HepG2 (cell line): Measurements from ENCODE around the gene SLC25A44. TPM values are rescaled to one million over a fixed set of nuclear protein-coding genes. Genes with fewer than 3 reads are reported as not detected.

Experiments used
- AKAP8 ChIP-seq: sonication (generic); formaldehyde crosslinking; IDR thresholded peaks from 2 replicates; pipeline ENCODE4 v1.5.1; 2020; ENCODE audit warnings: mild to moderate bottlenecking, missing genetic modification reagents
- CBFB ChIP-seq: sonication (generic); formaldehyde crosslinking; IDR thresholded peaks from 2 replicates; pipeline ENCODE4 v1.4.0; 2020; ENCODE audit warnings: missing genetic modification reagents
- ELF3 ChIP-seq: IDR thresholded peaks from 2 replicates; pipeline ENCODE4 v1.6.1; 2016; ENCODE audit warnings: missing genetic modification reagents, missing compliant biosample characterization
- GABPB1 ChIP-seq: IDR thresholded peaks from 2 replicates; pipeline ENCODE4 v1.6.1; 2016; ENCODE audit warnings: mild to moderate bottlenecking, missing genetic modification reagents, moderate library complexity, missing compliant biosample characterization
- MIER2 ChIP-seq: IDR thresholded peaks from 2 replicates; pipeline ENCODE4 v1.6.1; 2016; ENCODE audit warnings: missing biosample characterization, missing genetic modification reagents
- NONO ChIP-seq, 2 experiments: fragments of 450-650 bp in 1 of 2; sonication (generic) in 1 of 2; formaldehyde crosslinking in 1 of 2; IDR thresholded peaks in 1 of 2; conservative IDR thresholded peaks in 1 of 2; 2 replicates each; pipeline versions ENCODE4 v1.6.1 to v1.8.0; 2017 to 2022; ENCODE audit warnings: mild to moderate bottlenecking in 1 of 2, missing genetic modification reagents in 1 of 2, moderate library complexity in 1 of 2
- PAF1 ChIP-seq: IDR thresholded peaks from 2 replicates; pipeline ENCODE4 v1.6.1; 2016; ENCODE audit warnings: missing genetic modification reagents, missing compliant biosample characterization
- SOX13 ChIP-seq, 3 experiments: fragments of 450-650 bp in 1 of 3; sonication (generic) in 1 of 3; formaldehyde crosslinking in 1 of 3; IDR thresholded peaks in 2 of 3; conservative IDR thresholded peaks in 1 of 3; 2 replicates each; pipeline versions ENCODE4 v1.5.0 to v1.6.1; 2016 to 2020; ENCODE audit warnings: antibody characterized with exemption in 1 of 3, mild to moderate bottlenecking in 1 of 3, missing compliant biosample characterization in 1 of 3, missing genetic modification reagents in 1 of 3, moderate library complexity in 1 of 3
- ZNF260 ChIP-seq: sonication (generic); formaldehyde crosslinking; IDR thresholded peaks from 2 replicates; pipeline ENCODE4 v1.4.0; 2020; ENCODE audit warnings: missing genetic modification reagents, low read depth, mild to moderate bottlenecking, borderline replicate concordance
- ZNF83 ChIP-seq: sonication (generic); formaldehyde crosslinking; IDR thresholded peaks from 2 replicates; pipeline ENCODE4 v1.4.0; 2020; ENCODE audit warnings: missing genetic modification reagents, mild to moderate bottlenecking, borderline replicate concordance
- ZSCAN21 ChIP-seq: sonication (generic); formaldehyde crosslinking; IDR thresholded peaks from 2 replicates; pipeline ENCODE4 v1.8.0; 2022; ENCODE audit warnings: mild to moderate bottlenecking, missing genetic modification reagents, moderate library complexity, borderline replicate concordance
- polyA plus RNA-seq, 8 experiments: library from polyadenylated mRNA; depleted of rRNA in 3 of 8; stranded (reverse) in 7 of 8; unstranded in 1 of 8; fragments of >200 nt; fragmentation: Illumina TruSeq in 4 of 8; extraction: Trizol in 4 of 8; gene quantifications; 2 replicates each; pipeline versions ENCODE4 v1.2.1 to v1.2.3, GENCODE V29; 2011 to 2016; ENCODE audit warnings: low read depth in 4 of 8, missing spikeins in 1 of 8, mixed read lengths in 1 of 8; ENCODE audit not compliant: insufficient read depth in 1 of 8
- total RNA-seq, 5 experiments: library from RNA; depleted of rRNA; stranded (reverse); fragments of >200 nt; fragmentation: Illumina TruSeq; extraction: Trizol; gene quantifications; 2 replicates each; pipeline ENCODE4 v1.2.3, GENCODE V29; 2016; ENCODE audit warnings: low read depth in 1 of 5
- TF ChIP-seq, protein P1 (sequence below): sonication (generic); formaldehyde crosslinking; IDR thresholded peaks from 2 replicates; pipeline ENCODE4 v1.5.0; 2020; ENCODE audit warnings: missing genetic modification reagents, mild to moderate bottlenecking, borderline replicate concordance
- TF ChIP-seq, protein P2 (sequence below): sonication (generic); formaldehyde crosslinking; IDR thresholded peaks from 2 replicates; pipeline ENCODE4 v1.4.0; 2020; ENCODE audit warnings: mild to moderate bottlenecking, missing genetic modification reagents
- TF ChIP-seq, protein P3 (sequence below): sonication (generic); formaldehyde crosslinking; IDR thresholded peaks from 2 replicates; pipeline ENCODE4 v1.4.0; 2020; ENCODE audit warnings: missing genetic modification reagents

Gene SLC25A44
- total and polyA plus RNA-seq, 2 of the 13 experiments (the other 11 are each of a cell fraction or from before 2014, with no cell fraction given), result 10.7 to 13.4 TPM

DNA sequence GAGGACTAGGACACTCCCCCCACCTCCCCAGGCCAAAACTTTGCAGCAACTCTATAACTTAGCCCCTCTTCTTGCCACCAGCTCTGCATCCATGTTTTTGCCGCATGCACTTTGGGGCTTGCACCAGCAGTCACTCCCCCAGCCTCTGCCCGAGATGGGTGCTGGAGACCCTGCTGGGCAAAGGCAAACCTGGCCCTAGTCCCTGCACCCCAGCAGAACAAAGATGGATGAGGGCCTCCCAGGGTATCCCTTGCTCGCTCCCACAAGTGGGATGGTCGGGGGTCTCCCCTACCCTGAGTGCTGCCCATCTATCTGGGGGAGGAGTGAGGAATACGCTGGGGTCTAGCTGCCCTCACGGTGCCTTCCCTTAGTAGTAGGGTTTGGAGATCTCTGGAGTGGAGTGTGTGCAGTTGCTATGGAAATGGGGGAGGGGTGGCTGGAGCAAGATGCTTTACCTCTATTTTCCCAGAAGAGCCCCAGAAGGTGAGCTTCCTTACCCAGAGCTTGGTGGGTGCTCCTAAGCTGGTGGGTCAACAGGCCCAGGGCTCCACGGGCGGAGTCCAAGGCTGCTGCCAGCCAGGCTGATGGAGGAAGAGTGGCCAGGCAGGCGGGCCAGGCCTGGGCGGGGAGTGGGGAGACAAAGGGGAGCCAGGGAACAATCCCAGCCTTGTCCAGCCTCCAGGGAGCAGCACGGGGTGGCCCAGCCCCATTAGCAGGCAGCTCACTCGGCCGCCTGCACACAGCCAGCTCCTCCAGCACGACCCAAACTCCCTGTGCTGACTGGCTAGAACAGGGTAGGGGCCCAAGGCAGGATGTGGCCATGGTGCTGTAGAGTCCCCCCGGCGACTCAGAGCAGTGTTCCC lies 53.8 kb downstream of the SLC25A44 start, which contains the start of gene PAQR6 (continued):
- TF ChIP-seq ELF3 (CRISPR knock-in tag) (no peak), AKAP8 (CRISPR knock-in tag) (peak; percentile 76; the same call in 1 of the 2 replicates), CBFB (0 out of 2 replicates have a peak, but pooled peaks have one; percentile 18), SOX13 (IDR thresholded peaks at IDR 0.05) (no peak), SOX13 (CRISPR knock-in tag; conservative IDR thresholded peaks at IDR 0.05 in 1 of 2, IDR thresholded peaks at IDR 0.05 in 1 of 2) (peak in 1 of 2 experiments; percentile 65; a peak in 1 of 4 replicates), MIER2 (CRISPR knock-in tag) (no peak), PAF1 (CRISPR knock-in tag) (0 out of 2 replicates have a peak, but pooled peaks have one; percentile 13), ZSCAN21 (no peak), ZNF260 (CRISPR knock-in tag) (no peak), NONO (IDR thresholded peaks at IDR 0.05) (no peak), NONO (CRISPR knock-in tag; conservative IDR thresholded peaks at IDR 0.05) (peak; percentile 30; the same call in 1 of the 2 replicates), GABPB1 (peak; percentile 36; the same call in 1 of the 2 replicates), ZNF83 (CRISPR knock-in tag) (no peak)
- TF ChIP-seq, protein P1, sequence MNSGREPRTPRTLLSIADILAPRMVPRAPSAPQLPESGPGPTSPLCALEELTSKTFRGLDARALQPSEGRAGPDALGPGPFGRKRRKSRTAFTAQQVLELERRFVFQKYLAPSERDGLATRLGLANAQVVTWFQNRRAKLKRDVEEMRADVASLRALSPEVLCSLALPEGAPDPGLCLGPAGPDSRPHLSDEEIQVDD (CRISPR knock-in tag), result no peak
- TF ChIP-seq, protein P2, sequence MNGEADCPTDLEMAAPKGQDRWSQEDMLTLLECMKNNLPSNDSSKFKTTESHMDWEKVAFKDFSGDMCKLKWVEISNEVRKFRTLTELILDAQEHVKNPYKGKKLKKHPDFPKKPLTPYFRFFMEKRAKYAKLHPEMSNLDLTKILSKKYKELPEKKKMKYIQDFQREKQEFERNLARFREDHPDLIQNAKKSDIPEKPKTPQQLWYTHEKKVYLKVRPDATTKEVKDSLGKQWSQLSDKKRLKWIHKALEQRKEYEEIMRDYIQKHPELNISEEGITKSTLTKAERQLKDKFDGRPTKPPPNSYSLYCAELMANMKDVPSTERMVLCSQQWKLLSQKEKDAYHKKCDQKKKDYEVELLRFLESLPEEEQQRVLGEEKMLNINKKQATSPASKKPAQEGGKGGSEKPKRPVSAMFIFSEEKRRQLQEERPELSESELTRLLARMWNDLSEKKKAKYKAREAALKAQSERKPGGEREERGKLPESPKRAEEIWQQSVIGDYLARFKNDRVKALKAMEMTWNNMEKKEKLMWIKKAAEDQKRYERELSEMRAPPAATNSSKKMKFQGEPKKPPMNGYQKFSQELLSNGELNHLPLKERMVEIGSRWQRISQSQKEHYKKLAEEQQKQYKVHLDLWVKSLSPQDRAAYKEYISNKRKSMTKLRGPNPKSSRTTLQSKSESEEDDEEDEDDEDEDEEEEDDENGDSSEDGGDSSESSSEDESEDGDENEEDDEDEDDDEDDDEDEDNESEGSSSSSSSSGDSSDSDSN (CRISPR knock-in tag), result peak; percentile 84
- TF ChIP-seq, protein P3, sequence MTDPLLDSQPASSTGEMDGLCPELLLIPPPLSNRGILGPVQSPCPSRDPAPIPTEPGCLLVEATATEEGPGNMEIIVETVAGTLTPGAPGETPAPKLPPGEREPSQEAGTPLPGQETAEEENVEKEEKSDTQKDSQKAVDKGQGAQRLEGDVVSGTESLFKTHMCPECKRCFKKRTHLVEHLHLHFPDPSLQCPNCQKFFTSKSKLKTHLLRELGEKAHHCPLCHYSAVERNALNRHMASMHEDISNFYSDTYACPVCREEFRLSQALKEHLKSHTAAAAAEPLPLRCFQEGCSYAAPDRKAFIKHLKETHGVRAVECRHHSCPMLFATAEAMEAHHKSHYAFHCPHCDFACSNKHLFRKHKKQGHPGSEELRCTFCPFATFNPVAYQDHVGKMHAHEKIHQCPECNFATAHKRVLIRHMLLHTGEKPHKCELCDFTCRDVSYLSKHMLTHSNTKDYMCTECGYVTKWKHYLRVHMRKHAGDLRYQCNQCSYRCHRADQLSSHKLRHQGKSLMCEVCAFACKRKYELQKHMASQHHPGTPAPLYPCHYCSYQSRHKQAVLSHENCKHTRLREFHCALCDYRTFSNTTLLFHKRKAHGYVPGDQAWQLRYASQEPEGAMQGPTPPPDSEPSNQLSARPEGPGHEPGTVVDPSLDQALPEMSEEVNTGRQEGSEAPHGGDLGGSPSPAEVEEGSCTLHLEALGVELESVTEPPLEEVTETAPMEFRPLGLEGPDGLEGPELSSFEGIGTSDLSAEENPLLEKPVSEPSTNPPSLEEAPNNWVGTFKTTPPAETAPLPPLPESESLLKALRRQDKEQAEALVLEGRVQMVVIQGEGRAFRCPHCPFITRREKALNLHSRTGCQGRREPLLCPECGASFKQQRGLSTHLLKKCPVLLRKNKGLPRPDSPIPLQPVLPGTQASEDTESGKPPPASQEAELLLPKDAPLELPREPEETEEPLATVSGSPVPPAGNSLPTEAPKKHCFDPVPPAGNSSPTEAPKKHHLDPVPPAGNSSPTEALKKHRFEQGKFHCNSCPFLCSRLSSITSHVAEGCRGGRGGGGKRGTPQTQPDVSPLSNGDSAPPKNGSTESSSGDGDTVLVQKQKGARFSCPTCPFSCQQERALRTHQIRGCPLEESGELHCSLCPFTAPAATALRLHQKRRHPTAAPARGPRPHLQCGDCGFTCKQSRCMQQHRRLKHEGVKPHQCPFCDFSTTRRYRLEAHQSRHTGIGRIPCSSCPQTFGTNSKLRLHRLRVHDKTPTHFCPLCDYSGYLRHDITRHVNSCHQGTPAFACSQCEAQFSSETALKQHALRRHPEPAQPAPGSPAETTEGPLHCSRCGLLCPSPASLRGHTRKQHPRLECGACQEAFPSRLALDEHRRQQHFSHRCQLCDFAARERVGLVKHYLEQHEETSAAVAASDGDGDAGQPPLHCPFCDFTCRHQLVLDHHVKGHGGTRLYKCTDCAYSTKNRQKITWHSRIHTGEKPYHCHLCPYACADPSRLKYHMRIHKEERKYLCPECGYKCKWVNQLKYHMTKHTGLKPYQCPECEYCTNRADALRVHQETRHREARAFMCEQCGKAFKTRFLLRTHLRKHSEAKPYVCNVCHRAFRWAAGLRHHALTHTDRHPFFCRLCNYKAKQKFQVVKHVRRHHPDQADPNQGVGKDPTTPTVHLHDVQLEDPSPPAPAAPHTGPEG (CRISPR knock-in tag), result no peak
